Inferior parietal cortex (tissue), 1 donor: Measurements from ENCODE around the gene SCML1.

ENCODE experiments used
- DNase-seq: peaks from one replicate; pipeline ENCODE4 v3.0.0-alpha.2; 2016; ENCODE audit errors: extremely low spot score

SCML1 gene

GRCh38 chrX:17736856-17737709 is at the start of gene SCML1:
SCML1 (plus strand) TSS chrX:17737493; CDS start chrX:17744187, 6,694 bp downstream.
- DNase-seq = peak; percentile 82

GRCh38 chrX:17687648-17688047 is 49.6 kb upstream of the SCML1 start:
- no peak for DNase-seq

GRCh38 chrX:17689971-17690409 is 47.3 kb upstream of the SCML1 start:
- DNase-seq = peak; percentile 82

- DNase-seq = no peak
Observed at GRCh38 chrX:17692709-17693346, 44.5 kb upstream of the SCML1 start.

GRCh38 chrX:17697191-17697590 is 40.1 kb upstream of the SCML1 start:
- no peak for DNase-seq

GRCh38 chrX:17700976-17701375 is 36.3 kb upstream of the SCML1 start:
- DNase-seq = no peak

- no peak for DNase-seq
Observed at GRCh38 chrX:17703201-17703600, 34.1 kb upstream of the SCML1 start.

- DNase-seq = no peak
Observed at GRCh38 chrX:17705211-17705610, 32.1 kb upstream of the SCML1 start.

GRCh38 chrX:17706676-17707075 is 30.6 kb upstream of the SCML1 start:
- DNase-seq = no peak

GRCh38 chrX:17707731-17708130 is 29.6 kb upstream of the SCML1 start:
- DNase-seq = no peak

- DNase-seq = no peak
Observed at GRCh38 chrX:17710871-17711301, 26.4 kb upstream of the SCML1 start.

GRCh38 chrX:17713288-17713687 is 24.0 kb upstream of the SCML1 start:
- no peak for DNase-seq

- no peak for DNase-seq
Observed at GRCh38 chrX:17718649-17719165, 18.6 kb upstream of the SCML1 start.

GRCh38 chrX:17719711-17720110 is 17.6 kb upstream of the SCML1 start:
- no peak for DNase-seq

GRCh38 chrX:17721715-17722114 is 15.6 kb upstream of the SCML1 start:
- no peak for DNase-seq

GRCh38 chrX:17725181-17725580 is 12.1 kb upstream of the SCML1 start:
- DNase-seq = no peak

- DNase-seq = no peak
Observed at GRCh38 chrX:17732138-17732783, 5.0 kb upstream of the SCML1 start.

GRCh38 chrX:17735406-17735805 is 1.9 kb upstream of the SCML1 start:
- DNase-seq = no peak

GRCh38 chrX:17736478-17736855 is 826 bp upstream of the SCML1 start:
- no peak for DNase-seq

- no peak for DNase-seq
Observed at GRCh38 chrX:17737710-17737985, 355 bp downstream of the SCML1 start.

GRCh38 chrX:17737986-17738713 is 857 bp downstream of the SCML1 start:
- no peak for DNase-seq
